Neuron (in vitro differentiated cells): ENCODE results near the gene CCDC88B.

Experiments
- H2AFZ ChIP-seq: one replicate; pipeline ENCODE4 v1.6.1; 2013; ENCODE audit warnings: low read depth, mild to moderate bottlenecking, inconsistent platforms, low read length, moderate library complexity
- H3K27me3 ChIP-seq: one replicate; pipeline ENCODE4 v1.6.1; 2013; ENCODE audit warnings: low read length; ENCODE audit not compliant: insufficient read depth
- H3K36me3 ChIP-seq: one replicate; pipeline ENCODE4 v1.6.1; 2013; ENCODE audit warnings: low read length; ENCODE audit not compliant: insufficient read depth
- H3K4me1 ChIP-seq: one replicate; pipeline ENCODE4 v1.6.1; 2013; ENCODE audit warnings: low read length; ENCODE audit not compliant: insufficient read depth
- H3K4me3 ChIP-seq: 2 replicates; pipeline ENCODE4 v1.5.1; 2013; ENCODE audit warnings: mild to moderate bottlenecking, low read length, moderate library complexity
- H3K9me3 ChIP-seq: one replicate; pipeline ENCODE4 v1.6.1; 2013; ENCODE audit warnings: low read length

CCDC88B gene

GRCh38 chr11:64339754-64340408 is at the start of gene CCDC88B:
TSS of gene CCDC88B (plus strand) at chr11:64340204. CDS start at chr11:64340267, 63 bp downstream.
- H3K27me3 ChIP-seq, result peaks cover 26% of the 10 kb centered on the region
- H3K36me3 ChIP-seq, result no peaks in the 10 kb centered on the region
- peaks cover 2% of the 10 kb centered on the region for H3K4me1 ChIP-seq
- no peak within 1 kb of the TSS for H2AFZ ChIP-seq
- H3K9me3 ChIP-seq, result no peaks in the 10 kb centered on the region
- H3K4me3 ChIP-seq, result no peak within 1 kb of the TSS

- Histone ChIP-seq H3K27me3 (peaks cover 42% of the 10 kb centered on the region), H3K9me3 (no peaks in the 10 kb centered on the region), H2AFZ (no peak overlapping the region), H3K36me3 (no peaks in the 10 kb centered on the region), H3K4me1 (peaks cover 30% of the 10 kb centered on the region), H3K4me3 (no peak overlapping the region)
Observed at GRCh38 chr11:64290352-64291261, 49.4 kb upstream of the CCDC88B start.

GRCh38 chr11:64291262-64291751 is 48.7 kb upstream of the CCDC88B start, which contains the start of gene KCNK4:
TSS of gene KCNK4 (plus strand) at chr11:64291302. CDS start at chr11:64293019, 1,717 bp downstream.
- Histone ChIP-seq H2AFZ (peak within 1 kb of the TSS; percentile 23), H3K27me3 (peaks cover 49% of the 10 kb centered on the region), H3K4me1 (peaks cover 25% of the 10 kb centered on the region), H3K4me3 (peak within 1 kb of the TSS; percentile 38), H3K9me3 (no peaks in the 10 kb centered on the region), H3K36me3 (no peaks in the 10 kb centered on the region)

GRCh38 chr11:64291752-64292459 is 48.1 kb upstream of the CCDC88B start:
- Histone ChIP-seq H3K9me3 (no peaks in the 10 kb centered on the region), H3K4me1 (peaks cover 20% of the 10 kb centered on the region), H3K4me3 (peak overlapping the region; percentile 38), H3K36me3 (no peaks in the 10 kb centered on the region), H3K27me3 (peaks cover 53% of the 10 kb centered on the region), H2AFZ (peak overlapping the region; percentile 23)

DNA sequence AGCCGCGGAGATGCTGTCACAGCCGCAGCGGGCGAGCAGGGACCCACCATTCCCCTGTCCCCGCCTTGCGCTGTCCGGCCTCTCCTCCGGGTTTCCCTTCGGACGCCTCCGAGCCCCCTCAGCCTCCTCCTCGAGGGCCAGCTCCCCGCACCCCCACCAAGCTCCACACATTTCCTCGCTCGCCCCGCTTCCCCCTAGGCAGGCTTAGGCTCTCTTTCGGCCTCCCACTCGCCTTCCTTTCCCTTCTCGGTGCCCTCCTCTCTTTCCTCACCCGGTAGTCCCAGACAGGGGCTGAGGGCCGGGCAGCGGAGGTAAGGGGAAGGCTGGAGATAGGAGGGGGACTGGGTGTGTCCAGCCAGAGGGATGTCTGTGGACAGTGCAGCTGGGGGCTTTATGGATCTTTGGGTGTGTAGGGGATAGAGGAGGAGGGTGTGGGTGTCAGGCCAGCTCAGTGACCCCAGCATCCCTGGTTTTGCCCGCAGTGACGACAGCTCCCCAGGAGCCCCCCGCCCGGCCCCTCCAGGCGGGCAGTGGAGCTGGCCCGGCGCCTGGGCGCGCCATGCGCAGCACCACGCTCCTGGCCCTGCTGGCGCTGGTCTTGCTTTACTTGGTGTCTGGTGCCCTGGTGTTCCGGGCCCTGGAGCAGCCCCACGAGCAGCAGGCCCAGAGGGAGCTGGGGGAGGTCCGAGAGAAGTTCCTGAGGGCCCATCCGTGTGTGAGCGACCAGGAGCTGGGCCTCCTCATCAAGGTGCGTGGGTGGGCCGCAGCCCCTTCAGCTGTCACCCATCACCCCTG is 47.3 kb upstream of the CCDC88B start:
- peak overlapping the region; percentile 38 for H3K4me3 ChIP-seq
- H3K36me3 ChIP-seq, result no peaks in the 10 kb centered on the region
- H3K4me1 ChIP-seq, result peaks cover 20% of the 10 kb centered on the region
- H3K27me3 ChIP-seq, result peaks cover 60% of the 10 kb centered on the region
- no peaks in the 10 kb centered on the region for H3K9me3 ChIP-seq
- H2AFZ ChIP-seq, result peak overlapping the region; percentile 23

DNA sequence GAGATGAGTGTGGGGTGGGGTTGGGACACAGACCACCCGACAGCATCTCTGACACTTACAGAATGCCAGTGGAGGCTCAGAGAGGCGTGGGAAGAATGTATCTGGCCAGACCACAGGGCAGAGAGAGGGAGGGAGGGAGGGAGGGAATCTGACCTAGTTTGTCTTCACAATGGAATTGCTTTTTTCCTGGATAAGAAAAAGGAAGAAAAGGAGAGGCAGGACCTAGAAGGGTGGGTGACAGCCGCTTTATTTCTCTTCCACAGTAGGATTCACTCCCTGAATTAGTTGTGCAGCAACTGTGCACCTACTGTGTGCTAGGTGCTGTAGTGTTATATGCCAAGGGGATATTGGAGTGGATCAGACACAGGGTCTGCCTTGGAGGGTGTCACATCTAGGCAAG is 45.2 kb upstream of the CCDC88B start:
- Histone ChIP-seq H3K4me1 (peaks cover 28% of the 10 kb centered on the region), H2AFZ (no peak overlapping the region), H3K36me3 (no peaks in the 10 kb centered on the region), H3K4me3 (no peak overlapping the region), H3K27me3 (peaks cover 75% of the 10 kb centered on the region), H3K9me3 (no peaks in the 10 kb centered on the region)

- Histone ChIP-seq H3K4me1 (peaks cover 34% of the 10 kb centered on the region), H3K9me3 (no peaks in the 10 kb centered on the region), H2AFZ (no peak overlapping the region), H3K4me3 (no peak overlapping the region), H3K27me3 (peaks cover 77% of the 10 kb centered on the region), H3K36me3 (no peaks in the 10 kb centered on the region)
Observed at GRCh38 chr11:64295760-64296159, 44.2 kb upstream of the CCDC88B start.

DNA sequence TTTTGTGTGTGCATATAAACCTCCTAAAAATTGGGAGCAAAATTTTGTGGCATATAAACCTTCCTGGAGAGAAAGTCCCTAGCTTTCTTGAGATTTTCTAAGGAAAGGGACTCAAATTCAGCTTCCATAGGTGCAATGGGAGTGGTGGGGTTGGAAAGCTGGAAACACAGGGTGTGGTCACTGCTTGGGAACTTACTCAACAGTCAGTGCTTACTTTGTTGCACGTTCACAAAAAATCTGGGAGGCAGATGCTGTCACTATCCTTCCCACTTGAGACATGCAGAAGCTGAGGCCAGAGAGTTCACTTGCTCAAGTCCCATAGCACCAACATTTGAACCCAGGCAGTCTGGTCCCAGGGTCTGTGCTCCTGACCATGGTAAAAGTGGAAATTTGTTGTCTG is 43.8 kb upstream of the CCDC88B start:
- no peak overlapping the region for H3K4me3 ChIP-seq

GRCh38 chr11:64296830-64297698 is 42.9 kb upstream of the CCDC88B start:
- peaks cover 65% of the 10 kb centered on the region for H3K27me3 ChIP-seq
- H3K9me3 ChIP-seq, result no peaks in the 10 kb centered on the region
- no peak overlapping the region for H2AFZ ChIP-seq
- no peak overlapping the region for H3K4me3 ChIP-seq
- no peaks in the 10 kb centered on the region for H3K36me3 ChIP-seq
- peaks cover 29% of the 10 kb centered on the region for H3K4me1 ChIP-seq

More for the DNA sequence above, 43.8 kb upstream of the CCDC88B start:
- Histone ChIP-seq H3K4me1 (peaks cover 34% of the 10 kb centered on the region), H3K9me3 (no peaks in the 10 kb centered on the region), H3K36me3 (no peaks in the 10 kb centered on the region), H2AFZ (no peak overlapping the region), H3K27me3 (peaks cover 73% of the 10 kb centered on the region)

DNA sequence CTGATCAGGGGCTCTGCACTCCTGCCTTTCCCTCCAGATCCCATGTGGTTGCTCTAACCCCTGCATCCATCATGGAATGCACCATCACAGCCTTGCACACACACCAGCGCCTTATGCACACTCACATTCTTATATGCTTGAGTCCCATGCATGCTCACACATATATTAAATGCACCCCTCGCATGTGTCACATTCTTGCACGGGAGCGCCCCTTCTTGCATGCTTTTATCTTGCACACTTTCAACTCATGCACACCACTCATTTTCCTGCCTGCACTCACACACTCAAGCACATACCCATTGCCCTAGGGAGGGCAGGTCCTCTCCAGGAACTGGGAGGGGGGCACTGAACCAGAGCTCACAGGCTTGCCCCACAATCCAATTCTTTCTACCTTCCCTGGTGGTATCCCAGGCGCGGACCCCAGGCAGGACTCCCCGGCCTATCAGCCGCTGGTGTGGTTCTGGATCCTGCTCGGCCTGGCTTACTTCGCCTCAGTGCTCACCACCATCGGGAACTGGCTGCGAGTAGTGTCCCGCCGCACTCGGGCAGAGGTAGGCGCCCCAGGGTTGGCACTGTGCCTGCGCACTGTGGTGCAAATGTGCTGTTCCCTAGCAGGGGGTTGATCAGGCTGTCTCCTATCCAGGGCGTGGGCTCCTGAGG is 42.2 kb upstream of the CCDC88B start:
- Histone ChIP-seq H3K4me1 (peaks cover 24% of the 10 kb centered on the region), H3K36me3 (no peaks in the 10 kb centered on the region), H2AFZ (no peak overlapping the region), H3K4me3 (no peak overlapping the region), H3K9me3 (no peaks in the 10 kb centered on the region), H3K27me3 (peaks cover 57% of the 10 kb centered on the region)
